A204.1 (cell line): Measurements from ENCODE around the gene RCE1.

Experiments used
- FAIRE-seq: peaks from 2 replicates; lab custom pipeline; 2012; peaks lifted over from hg19 to GRCh38; lab: Jason Lieb, UNC

Gene RCE1

GRCh38 chr11:66869567-66869870 is 26.3 kb downstream of the RCE1 start:
- FAIRE-seq = no peak

DNA sequence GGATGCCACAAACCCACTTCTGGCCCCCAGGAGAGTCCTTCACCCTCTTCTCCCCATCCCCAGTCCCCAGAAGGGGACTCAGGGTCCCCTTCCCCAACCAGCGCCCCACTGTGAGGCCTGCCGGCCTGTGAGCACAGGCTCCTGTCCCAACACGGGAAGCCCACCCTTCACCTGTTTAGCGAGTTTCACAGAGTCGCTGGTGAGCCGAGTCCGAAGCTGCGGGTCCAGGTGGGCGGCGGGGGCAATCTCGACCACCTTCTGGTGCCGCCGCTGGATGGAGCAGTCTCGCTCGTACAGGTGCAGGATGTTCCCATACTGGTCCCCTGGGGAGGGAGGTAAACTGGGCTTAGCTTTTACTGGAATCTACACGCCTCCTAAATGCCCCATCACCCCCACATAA is 26.9 kb downstream of the RCE1 start:
- FAIRE-seq = no peak

- FAIRE-seq = no peak
These were observed 27.6 kb downstream of the RCE1 start for GRCh38 chr11:66870616-66871520.

GRCh38 chr11:66871521-66871901 is 28.3 kb downstream of the RCE1 start:
- no peak for FAIRE-seq

- no peak for FAIRE-seq
These were observed 31.0 kb downstream of the RCE1 start for GRCh38 chr11:66874232-66874631.

- no peak for FAIRE-seq
These were observed 32.1 kb downstream of the RCE1 start for GRCh38 chr11:66875378-66875777.

DNA sequence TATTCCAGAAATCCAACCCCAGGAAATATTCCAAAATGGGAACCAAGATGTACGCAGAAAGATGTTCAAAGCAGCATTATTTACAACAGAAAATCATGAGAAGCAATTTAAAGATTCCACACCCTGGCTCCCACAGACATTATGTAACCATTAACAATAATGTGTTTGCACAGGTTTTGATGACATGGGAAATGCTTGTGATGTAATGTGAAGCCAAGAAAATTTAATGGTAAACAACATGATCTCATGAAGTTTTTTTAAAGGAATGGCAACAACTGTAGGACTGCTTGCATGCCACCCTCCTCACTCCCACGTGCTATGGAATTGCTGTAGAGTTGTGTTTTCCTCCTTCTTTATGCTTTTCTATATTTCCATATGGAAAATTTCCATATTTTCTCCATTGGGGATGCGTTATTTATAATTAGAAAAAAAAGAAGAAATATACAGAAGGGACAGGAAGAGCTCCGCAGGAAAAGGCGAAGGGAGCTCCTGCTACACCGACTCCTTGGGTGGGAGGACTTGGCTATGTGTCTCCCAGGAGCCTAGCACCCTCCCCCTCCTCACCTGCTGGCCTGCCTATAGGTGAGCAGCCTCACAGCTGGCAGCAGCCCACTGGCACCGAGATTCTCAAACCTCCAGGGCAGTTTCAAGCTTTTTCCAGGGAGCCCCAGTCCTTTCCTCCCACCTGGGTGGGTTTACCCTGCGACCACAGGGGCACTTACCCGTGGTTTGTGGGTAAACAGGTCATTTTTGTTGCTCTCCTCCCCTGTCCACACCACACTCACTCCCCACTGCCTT is 34.5 kb downstream of the RCE1 start:
- FAIRE-seq = no peak

DNA sequence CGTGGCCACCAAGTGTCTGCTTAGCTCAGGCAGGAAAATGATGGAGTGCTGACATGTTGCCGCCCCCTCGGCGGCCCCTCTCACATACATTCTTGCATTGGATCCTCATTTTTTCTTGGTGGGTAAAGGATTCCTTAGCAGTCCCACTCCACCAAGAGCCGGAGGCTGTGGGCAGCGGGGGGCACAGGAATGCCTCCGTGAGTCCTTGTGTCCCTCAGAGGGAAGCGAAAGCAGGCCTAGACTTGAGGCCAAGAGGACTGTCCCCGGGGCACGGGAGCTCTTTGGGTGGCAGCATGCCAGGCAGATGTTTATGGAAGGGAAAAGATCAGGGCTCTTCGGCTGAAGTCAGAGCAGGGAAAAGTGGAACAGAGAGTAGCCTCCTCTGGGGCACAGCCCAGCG is 35.2 kb downstream of the RCE1 start:
- FAIRE-seq = no peak

GRCh38 chr11:66879000-66879399 is 35.8 kb downstream of the RCE1 start:
- FAIRE-seq = no peak

DNA sequence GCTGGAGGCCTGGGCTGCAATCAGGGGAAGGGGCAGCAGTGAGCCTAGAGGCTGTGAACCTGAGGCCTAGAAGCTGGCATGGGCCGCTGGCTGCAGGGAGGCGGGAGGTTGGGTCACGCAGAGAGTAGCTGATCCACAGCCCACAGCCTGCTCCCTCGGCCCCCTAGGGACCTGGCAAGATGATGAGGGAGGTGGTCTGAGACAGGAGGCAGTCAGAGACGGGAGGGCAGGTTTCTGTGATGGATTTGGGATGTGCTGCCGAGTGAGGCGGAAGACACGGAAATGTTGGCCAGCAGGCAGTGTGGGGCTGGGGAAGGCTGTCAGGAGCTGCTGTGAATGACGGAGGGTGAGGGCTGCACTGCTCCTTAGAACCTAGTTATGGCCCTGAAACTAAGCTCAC is 36.3 kb downstream of the RCE1 start:
- FAIRE-seq = no peak

GRCh38 chr11:66879999-66880398 is 36.8 kb downstream of the RCE1 start:
- no peak for FAIRE-seq

DNA sequence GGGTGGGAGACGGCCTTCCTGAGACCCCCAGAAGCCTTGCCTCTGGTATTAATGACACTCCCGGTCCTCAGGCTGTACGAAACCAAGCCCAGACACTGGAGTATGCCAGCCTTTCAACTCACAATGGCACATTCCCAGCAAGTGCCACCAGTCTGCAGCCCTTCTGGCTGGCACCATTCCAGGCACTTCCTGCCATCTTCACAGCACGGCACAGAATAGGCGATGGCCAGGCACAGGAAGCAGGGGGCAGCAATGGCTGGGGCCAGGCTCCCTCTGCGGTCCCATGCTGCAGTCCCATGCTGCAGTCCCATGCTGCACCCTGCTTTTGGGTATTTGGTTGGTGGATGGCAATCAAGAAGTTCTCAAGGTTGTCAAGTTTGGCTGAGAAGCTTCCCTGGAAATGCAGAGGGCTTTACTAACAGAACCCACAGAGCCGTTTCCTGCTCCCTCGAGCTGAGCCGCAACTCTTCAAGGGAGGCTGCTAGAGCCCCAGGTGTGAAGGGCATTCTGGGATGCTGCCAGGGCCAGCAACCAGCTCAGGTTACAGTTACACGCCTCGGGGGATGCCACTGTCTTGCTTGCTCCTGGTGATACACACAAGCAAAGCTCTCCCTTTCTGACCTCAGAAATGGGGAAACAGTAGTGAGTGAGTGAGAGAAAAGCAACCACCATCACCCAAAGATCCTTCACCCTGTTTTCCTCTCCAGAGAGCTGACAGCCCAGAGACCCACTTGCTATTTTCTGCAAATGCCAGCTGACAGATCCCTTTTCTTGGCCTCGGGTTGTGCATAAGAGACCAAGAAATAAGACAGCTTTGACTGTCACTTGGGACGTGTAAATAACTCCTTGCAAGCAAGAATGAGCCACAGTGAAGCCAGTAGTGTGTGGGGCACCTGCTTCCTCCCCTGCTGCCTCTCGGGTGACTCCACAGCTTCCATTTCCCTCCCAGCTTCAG is 37.5 kb downstream of the RCE1 start:
- FAIRE-seq = no peak

DNA sequence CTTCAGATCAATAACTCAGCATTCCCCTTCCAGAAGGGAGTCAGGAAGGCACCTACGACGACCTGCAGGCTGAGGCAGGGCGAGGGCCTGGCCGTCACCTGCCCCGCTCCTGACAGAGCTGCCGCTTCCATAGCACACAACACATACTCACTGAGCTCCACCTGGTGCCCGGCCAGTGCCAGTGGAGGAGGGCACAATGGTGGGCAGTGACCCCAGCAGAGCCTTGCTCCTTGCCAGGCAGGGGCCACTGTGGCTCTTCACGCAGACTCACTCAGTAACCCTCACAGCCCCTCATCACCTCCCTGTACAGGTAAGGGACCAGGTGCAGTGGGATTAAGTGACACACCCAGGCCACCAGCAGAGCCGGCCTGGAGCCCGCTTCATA is 38.2 kb downstream of the RCE1 start:
- no peak for FAIRE-seq

GRCh38 chr11:66881927-66882452 is 38.7 kb downstream of the RCE1 start:
- no peak for FAIRE-seq

- FAIRE-seq = no peak
These were observed 39.3 kb downstream of the RCE1 start for GRCh38 chr11:66882561-66883015.

- FAIRE-seq = no peak
These were observed 40.0 kb downstream of the RCE1 start for GRCh38 chr11:66883016-66883965.

- FAIRE-seq = no peak
These were observed 41.2 kb downstream of the RCE1 start for GRCh38 chr11:66884443-66884842.

- no peak for FAIRE-seq
These were observed 42.2 kb downstream of the RCE1 start for GRCh38 chr11:66885469-66885868.

- FAIRE-seq = no peak
These were observed 42.8 kb downstream of the RCE1 start for GRCh38 chr11:66885950-66886440.

DNA sequence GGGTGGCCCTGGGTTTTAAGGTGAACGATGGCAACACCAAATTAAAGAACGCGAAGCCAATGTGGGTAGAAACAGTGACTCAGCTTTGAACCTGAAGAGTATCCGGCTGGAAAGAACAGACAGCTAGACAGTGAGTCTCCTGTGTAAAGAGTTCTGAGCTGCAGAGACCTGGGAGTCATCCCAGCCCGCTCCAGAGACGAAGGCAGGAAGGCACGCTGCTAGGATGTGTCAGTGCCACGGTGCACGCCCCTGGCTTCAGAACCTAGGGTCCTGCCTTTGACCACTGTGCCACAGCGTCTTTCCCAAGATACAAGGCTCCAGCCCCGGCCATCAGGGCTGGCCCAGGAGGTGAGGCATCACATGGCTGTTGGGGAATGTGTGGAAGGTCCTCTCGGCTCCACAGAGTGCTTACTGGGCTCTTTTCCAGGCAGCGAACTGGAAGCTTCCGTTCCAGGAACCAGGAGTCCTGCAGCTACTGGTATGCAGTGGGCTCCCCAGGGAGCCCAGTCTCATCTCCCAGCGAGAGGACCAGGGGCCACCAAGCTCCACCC is 43.5 kb downstream of the RCE1 start:
- FAIRE-seq = no peak

- no peak for FAIRE-seq
These were observed 44.3 kb downstream of the RCE1 start for GRCh38 chr11:66887526-66887925.
